HCT116 (cell line): Measurements from ENCODE around the gene TUB. TPM values are rescaled to one million over a fixed set of nuclear protein-coding genes. Genes with fewer than 3 reads are reported as not detected.

ENCODE experiments used
- ATAC-seq: fragments of 200-7000 bp; cut with Tn5 transposase; 2 replicates; pipeline ENCODE4 v1.9.1; 2020; ENCODE audit warnings: mild to moderate bottlenecking, moderate library complexity
- BruUV-seq: library from RNA; stranded (reverse); fragments of 400-500 nt; replicated peaks from 2 replicates; lab custom pipeline; 2021; lab: Mats Ljungman, UMichigan
- CTCF ChIA-PET: fragments of 300-600 bp; sonication (Branson Sonifier 250); formaldehyde crosslinking; loops from one replicate; lab custom pipeline; 2021; ENCODE audit warnings: antibody characterized with exemption; lab: Charles Lee
- POLR2A ChIA-PET: fragments of 300-600, 350-600 bp; sonication (Branson Sonifier 250); formaldehyde crosslinking; loops from one replicate; lab custom pipeline; 2021; ENCODE audit warnings: antibody characterized with exemption; lab: Charles Lee
- RAD21 ChIA-PET, 2 experiments: fragments of 300-600 bp; sonication (Branson Sonifier 250); formaldehyde crosslinking; loops; one replicate each; lab custom pipeline; 2023; ENCODE audit warnings: low total read pairs in 2 of 2; ENCODE audit not compliant: uncharacterized antibody in 2 of 2, unreplicated experiment in 2 of 2, low non-redundant PET in 1 of 2; lab: Charles Lee
- DNase-seq: peaks from one replicate; pipeline ENCODE4 v3.0.0-alpha.2; 2010; ENCODE audit warnings: low read depth, low spot score
- H2AFZ ChIP-seq: fragments of 200-600 bp; shearing (Covaris generic), sonication (generic); 2 replicates; pipeline ENCODE4 v1.6.1; 2017; ENCODE audit warnings: low read depth, mixed run types, mixed read lengths, antibody characterized with exemption, low read length; ENCODE audit not compliant: poor library complexity, severe bottlenecking
- H3K27ac ChIP-seq: 2 replicates; pipeline ENCODE4 v1.5.1; 2012; ENCODE audit warnings: low read depth, low read length
- H3K27me3 ChIP-seq: fragments of 200-600 bp; sonication (generic); 2 replicates; pipeline ENCODE4 v1.6.1; 2016; ENCODE audit warnings: mixed run types, low read length, mixed read lengths; ENCODE audit not compliant: insufficient read depth
- H3K36me3 ChIP-seq, 2 experiments: fragments of 200-500 bp in 1 of 2; fragments of 200-600 bp in 1 of 2; sonication (Bioruptor generic) in 1 of 2; sonication (generic) in 1 of 2; 2 replicates each; pipeline versions ENCODE4 v1.5.1 to v1.6.1; 2014 to 2016; ENCODE audit warnings: low read length in 2 of 2, inconsistent platforms in 1 of 2, mixed read lengths in 1 of 2, mixed run types in 1 of 2; ENCODE audit not compliant: insufficient read depth in 2 of 2, control insufficient read depth in 1 of 2
- H3K4me1 ChIP-seq, 2 experiments: fragments of 200-600 bp in 1 of 2; sonication (generic) in 1 of 2; 2 replicates each; pipeline versions ENCODE4 v1.5.1 to v1.6.1; 2012 to 2017; ENCODE audit warnings: low read length in 2 of 2, inconsistent platforms in 1 of 2, mild to moderate bottlenecking in 1 of 2, mixed read lengths in 1 of 2, mixed run types in 1 of 2, moderate library complexity in 1 of 2; ENCODE audit not compliant: insufficient read depth in 2 of 2, control insufficient read depth in 1 of 2
- H3K4me2 ChIP-seq: fragments of 200-600 bp; sonication (generic); 2 replicates; pipeline ENCODE4 v1.6.1; 2017; ENCODE audit warnings: mixed run types, low read length, mixed read lengths
- H3K4me3 ChIP-seq, 2 experiments: fragments of 200-600 bp in 1 of 2; sonication (generic) in 1 of 2; replicated peaks in 1 of 2; 2 replicates each; pipeline ENCODE4 v1.5.1; 2011 to 2016; ENCODE audit warnings: low read length in 2 of 2, control low read depth in 1 of 2, low read depth in 1 of 2, mild to moderate bottlenecking in 1 of 2, mixed read lengths in 1 of 2, mixed run types in 1 of 2
- H3K79me2 ChIP-seq: fragments of 200-600 bp; sonication (generic); 2 replicates; pipeline ENCODE4 v1.6.1; 2017; ENCODE audit warnings: mild to moderate bottlenecking, mixed run types, low read length, moderate library complexity, mixed read lengths; ENCODE audit not compliant: insufficient read depth
- H3K9ac ChIP-seq: fragments of 200-600 bp; sonication (generic); 2 replicates; pipeline ENCODE4 v1.6.1; 2016; ENCODE audit warnings: low read length, mixed read lengths
- H3K9me2 ChIP-seq: fragments of 200-600 bp; sonication (generic), shearing (Covaris generic); 2 replicates; pipeline ENCODE4 v1.6.1; 2017; ENCODE audit warnings: mixed run types, mild to moderate bottlenecking, moderate library complexity; ENCODE audit not compliant: insufficient read depth
- H3K9me3 ChIP-seq, 2 experiments: fragments of 200-500 bp in 1 of 2; fragments of 200-600 bp in 1 of 2; sonication (Bioruptor generic) in 1 of 2; sonication (generic) in 1 of 2; 2 replicates each; pipeline ENCODE4 v1.6.1; 2014 to 2017; ENCODE audit warnings: low read length in 2 of 2, mixed read lengths in 2 of 2, inconsistent platforms in 1 of 2, low read depth in 1 of 2, mild to moderate bottlenecking in 1 of 2, mixed run types in 1 of 2, moderate library complexity in 1 of 2; ENCODE audit not compliant: control insufficient read depth in 1 of 2, insufficient read depth in 1 of 2
- H4K20me1 ChIP-seq: fragments of 200-600 bp; sonication (generic), shearing (Covaris generic); 2 replicates; pipeline ENCODE4 v1.6.1; 2017; ENCODE audit warnings: mixed run types, mild to moderate bottlenecking, moderate library complexity; ENCODE audit not compliant: insufficient read depth
- CBX3 ChIP-seq: IDR thresholded peaks from 2 replicates; pipeline ENCODE4 v1.6.1; 2012; ENCODE audit warnings: low read depth
- EGR1 ChIP-seq: IDR thresholded peaks from 2 replicates; pipeline ENCODE4 v1.6.1; 2012; ENCODE audit warnings: low read depth
- FOSL1 ChIP-seq: IDR thresholded peaks from 2 replicates; pipeline ENCODE4 v1.6.1; 2012; ENCODE audit warnings: low read depth
- SIN3A ChIP-seq: IDR thresholded peaks from 2 replicates; pipeline ENCODE4 v1.6.1; 2012; ENCODE audit warnings: low read depth
- SP1 ChIP-seq: IDR thresholded peaks from 2 replicates; pipeline ENCODE4 v1.6.1; 2012; ENCODE audit warnings: low read depth
- SRF ChIP-seq: IDR thresholded peaks from 2 replicates; pipeline ENCODE4 v1.6.1; 2012; ENCODE audit warnings: low read depth
- YY1 ChIP-seq: IDR thresholded peaks from 2 replicates; pipeline ENCODE4 v1.6.1; 2011; ENCODE audit warnings: low read length, low read depth, moderate library complexity, mild to moderate bottlenecking; ENCODE audit not compliant: insufficient replicate concordance; ENCODE audit errors: extremely low read depth
- ZFX ChIP-seq: fragments of 450-650 bp; IDR thresholded peaks from 2 replicates; pipeline ENCODE4 v1.6.1; 2017
- intact Hi-C: fragments of 100-400 bp; cut with micrococcal nuclease; formaldehyde crosslinking; loops from 2 replicates; pipeline ENCODE4 v1.10.0; 2022
- total RNA-seq: library from RNA; stranded (reverse); gene quantifications from one replicate; pipeline ENCODE4 v1.2.1, GENCODE V29; 2021; ENCODE audit not compliant: unreplicated experiment
- TF ChIP-seq, protein P1 (sequence below): IDR thresholded peaks from 2 replicates; pipeline ENCODE4 v1.6.1; 2012; ENCODE audit warnings: low read depth
- TF ChIP-seq, protein P2 (sequence below): IDR thresholded peaks from 2 replicates; pipeline ENCODE4 v1.6.1; 2012
- TF ChIP-seq, protein P3 (sequence below): IDR thresholded peaks from 2 replicates; pipeline ENCODE4 v1.6.1; 2011; ENCODE audit warnings: mild to moderate bottlenecking, low read length, moderate library complexity; ENCODE audit not compliant: insufficient replicate concordance; ENCODE audit errors: extremely low read depth

Gene TUB
- total RNA-seq, 1 experiment from 2014 or later = 0.02 TPM

DNA sequence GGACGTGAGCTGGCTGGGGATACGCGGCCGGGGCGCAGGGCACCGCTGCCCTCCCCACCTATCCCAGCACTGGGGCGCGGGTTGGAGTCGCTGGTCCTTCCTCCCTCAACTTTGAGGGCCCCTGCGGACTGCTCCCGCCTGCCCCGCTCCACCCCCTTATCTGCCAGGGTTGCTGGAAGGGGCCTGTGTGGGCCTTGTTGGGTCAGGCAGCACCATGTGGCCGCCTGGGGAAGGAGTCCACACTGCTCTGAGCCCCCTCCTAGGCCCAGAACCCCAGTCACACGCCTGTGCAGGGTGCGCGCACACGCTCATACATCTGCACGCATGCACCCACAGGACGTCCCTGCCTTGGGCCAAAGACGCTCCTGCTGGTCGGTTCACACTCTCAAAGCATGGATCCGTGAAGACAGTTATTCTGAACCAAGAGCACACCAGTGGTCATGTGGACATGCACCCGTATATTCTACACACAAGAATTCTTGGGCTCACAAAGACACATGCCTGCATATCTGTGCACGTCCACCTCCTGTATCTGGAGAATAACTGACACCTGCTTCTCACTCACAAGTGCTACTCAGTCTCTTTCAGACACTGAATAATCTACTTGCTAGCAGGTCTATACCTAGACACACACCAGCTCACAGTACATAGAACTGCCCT is 710 bp downstream of the TUB start:
- no peak overlapping the region for H3K4me2 ChIP-seq
- H3K79me2 ChIP-seq = no peaks in the 10 kb centered on the region
- H3K4me1 ChIP-seq = no peaks in the 10 kb centered on the region
- no TSS peak for BruUV-seq
- no peak overlapping the region for H2AFZ ChIP-seq
- no peak overlapping the region for H3K4me3 ChIP-seq
- H3K36me3 ChIP-seq = no peaks in the 10 kb centered on the region
- H3K9ac ChIP-seq = no peak overlapping the region
- ChIA-PET RAD21 (no interaction called here), POLR2A (no interaction called here), CTCF (no interaction called here)
- H3K27me3 ChIP-seq = 0 out of 2 replicates have a peak, but pooled peaks cover 4% of the 10 kb centered on the region
- no peak for DNase-seq
- ATAC-seq = no peak
- no peaks in the 10 kb centered on the region for H3K9me3 ChIP-seq
- H4K20me1 ChIP-seq = no peaks in the 10 kb centered on the region
- intact Hi-C loops = no loop called here
- TF ChIP-seq YY1 (no peak), SP1 (no peak), ZFX (no peak), SRF (no peak), SIN3A (no peak), FOSL1 (no peak), EGR1 (no peak), CBX3 (no peak)
- TF ChIP-seq, protein P1, sequence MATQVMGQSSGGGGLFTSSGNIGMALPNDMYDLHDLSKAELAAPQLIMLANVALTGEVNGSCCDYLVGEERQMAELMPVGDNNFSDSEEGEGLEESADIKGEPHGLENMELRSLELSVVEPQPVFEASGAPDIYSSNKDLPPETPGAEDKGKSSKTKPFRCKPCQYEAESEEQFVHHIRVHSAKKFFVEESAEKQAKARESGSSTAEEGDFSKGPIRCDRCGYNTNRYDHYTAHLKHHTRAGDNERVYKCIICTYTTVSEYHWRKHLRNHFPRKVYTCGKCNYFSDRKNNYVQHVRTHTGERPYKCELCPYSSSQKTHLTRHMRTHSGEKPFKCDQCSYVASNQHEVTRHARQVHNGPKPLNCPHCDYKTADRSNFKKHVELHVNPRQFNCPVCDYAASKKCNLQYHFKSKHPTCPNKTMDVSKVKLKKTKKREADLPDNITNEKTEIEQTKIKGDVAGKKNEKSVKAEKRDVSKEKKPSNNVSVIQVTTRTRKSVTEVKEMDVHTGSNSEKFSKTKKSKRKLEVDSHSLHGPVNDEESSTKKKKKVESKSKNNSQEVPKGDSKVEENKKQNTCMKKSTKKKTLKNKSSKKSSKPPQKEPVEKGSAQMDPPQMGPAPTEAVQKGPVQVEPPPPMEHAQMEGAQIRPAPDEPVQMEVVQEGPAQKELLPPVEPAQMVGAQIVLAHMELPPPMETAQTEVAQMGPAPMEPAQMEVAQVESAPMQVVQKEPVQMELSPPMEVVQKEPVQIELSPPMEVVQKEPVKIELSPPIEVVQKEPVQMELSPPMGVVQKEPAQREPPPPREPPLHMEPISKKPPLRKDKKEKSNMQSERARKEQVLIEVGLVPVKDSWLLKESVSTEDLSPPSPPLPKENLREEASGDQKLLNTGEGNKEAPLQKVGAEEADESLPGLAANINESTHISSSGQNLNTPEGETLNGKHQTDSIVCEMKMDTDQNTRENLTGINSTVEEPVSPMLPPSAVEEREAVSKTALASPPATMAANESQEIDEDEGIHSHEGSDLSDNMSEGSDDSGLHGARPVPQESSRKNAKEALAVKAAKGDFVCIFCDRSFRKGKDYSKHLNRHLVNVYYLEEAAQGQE = no peak
- TF ChIP-seq, protein P2, sequence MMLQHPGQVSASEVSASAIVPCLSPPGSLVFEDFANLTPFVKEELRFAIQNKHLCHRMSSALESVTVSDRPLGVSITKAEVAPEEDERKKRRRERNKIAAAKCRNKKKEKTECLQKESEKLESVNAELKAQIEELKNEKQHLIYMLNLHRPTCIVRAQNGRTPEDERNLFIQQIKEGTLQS = no peak
- TF ChIP-seq, protein P3, sequence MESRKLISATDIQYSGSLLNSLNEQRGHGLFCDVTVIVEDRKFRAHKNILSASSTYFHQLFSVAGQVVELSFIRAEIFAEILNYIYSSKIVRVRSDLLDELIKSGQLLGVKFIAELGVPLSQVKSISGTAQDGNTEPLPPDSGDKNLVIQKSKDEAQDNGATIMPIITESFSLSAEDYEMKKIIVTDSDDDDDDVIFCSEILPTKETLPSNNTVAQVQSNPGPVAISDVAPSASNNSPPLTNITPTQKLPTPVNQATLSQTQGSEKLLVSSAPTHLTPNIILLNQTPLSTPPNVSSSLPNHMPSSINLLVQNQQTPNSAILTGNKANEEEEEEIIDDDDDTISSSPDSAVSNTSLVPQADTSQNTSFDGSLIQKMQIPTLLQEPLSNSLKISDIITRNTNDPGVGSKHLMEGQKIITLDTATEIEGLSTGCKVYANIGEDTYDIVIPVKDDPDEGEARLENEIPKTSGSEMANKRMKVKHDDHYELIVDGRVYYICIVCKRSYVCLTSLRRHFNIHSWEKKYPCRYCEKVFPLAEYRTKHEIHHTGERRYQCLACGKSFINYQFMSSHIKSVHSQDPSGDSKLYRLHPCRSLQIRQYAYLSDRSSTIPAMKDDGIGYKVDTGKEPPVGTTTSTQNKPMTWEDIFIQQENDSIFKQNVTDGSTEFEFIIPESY = no peak
- no peak overlapping the region for H3K27ac ChIP-seq
- H3K9me2 ChIP-seq = no peaks in the 10 kb centered on the region; the same call in 1 of the 2 replicates
